Lower leg skin (tissue), 4 donors: ENCODE results near the gene ITGA6. TPM values are rescaled to one million over a fixed set of nuclear protein-coding genes. Genes with fewer than 3 reads are reported as not detected.

Experiments
- DNase-seq, 2 donors: peaks; one replicate each; pipeline ENCODE4 v3.0.0-alpha.2; 2019; ENCODE audit warnings: low spot score in 2 of 2
- H3K4me3 ChIP-seq: fragments of 200-600 bp; sonication (generic); 2 replicates; pipeline ENCODE4 v1.5.1; 2017; ENCODE audit warnings: mild to moderate bottlenecking, low read depth; ENCODE audit not compliant: poor library complexity, severe bottlenecking
- POLR2A ChIP-seq, 2 donors: fragments of 450-650 bp; IDR thresholded peaks; one replicate each; pipeline ENCODE4 v1.6.1; 2016 to 2017; ENCODE audit warnings: antibody characterized with exemption in 2 of 2, mild to moderate bottlenecking in 1 of 2, moderate library complexity in 1 of 2
- WGBS, 2 donors: methylation state at CpG; one replicate each; pipeline ENCODE4 v1.1.5; 2018; 5-methylcytosine and 5-hydroxymethylcytosine counted together
- intact Hi-C: fragments of 100-400 bp; cut with DNase I; formaldehyde crosslinking; loops from one replicate; pipeline ENCODE4 v1.15.0; 2023; ENCODE audit warnings: low total_unique reads
- total RNA-seq, 4 donors: library from RNA; depleted of rRNA; stranded (reverse); fragments of >200 nt; gene quantifications; one replicate each; pipeline ENCODE4 v1.1.0, GENCODE V29; 2016
- TF ChIP-seq, protein P1 (sequence below), 3 donors: fragments of 450-650 bp; IDR thresholded peaks; one replicate each; pipeline ENCODE4 v1.5.1; 2016; ENCODE audit warnings: antibody characterized with exemption in 3 of 3, mild to moderate bottlenecking in 3 of 3, moderate library complexity in 2 of 3

ITGA6 gene
- total RNA-seq, 4 donors from 2014 or later = 93.3 to 153 (median 128) TPM

DNA sequence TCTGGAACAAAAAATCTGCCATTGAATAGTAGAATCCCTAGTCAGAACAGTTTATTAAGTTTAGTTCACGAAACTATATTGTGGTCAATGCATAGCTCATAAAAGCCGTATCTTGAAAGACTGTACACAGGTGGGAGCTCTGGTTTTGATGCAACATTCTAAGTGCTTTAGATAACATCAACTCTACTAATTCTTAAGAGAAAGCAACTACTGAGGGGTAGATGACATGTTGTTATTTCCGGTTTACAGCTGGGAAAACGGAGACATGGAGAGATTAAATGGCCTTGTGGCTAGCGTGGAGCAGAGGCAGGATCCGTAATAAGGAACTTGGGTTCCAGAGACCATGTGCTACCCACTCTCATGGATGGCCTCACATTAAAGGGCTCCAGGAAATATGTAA lies 4.2 kb upstream of the ITGA6 start:
- TF ChIP-seq, protein P1, sequence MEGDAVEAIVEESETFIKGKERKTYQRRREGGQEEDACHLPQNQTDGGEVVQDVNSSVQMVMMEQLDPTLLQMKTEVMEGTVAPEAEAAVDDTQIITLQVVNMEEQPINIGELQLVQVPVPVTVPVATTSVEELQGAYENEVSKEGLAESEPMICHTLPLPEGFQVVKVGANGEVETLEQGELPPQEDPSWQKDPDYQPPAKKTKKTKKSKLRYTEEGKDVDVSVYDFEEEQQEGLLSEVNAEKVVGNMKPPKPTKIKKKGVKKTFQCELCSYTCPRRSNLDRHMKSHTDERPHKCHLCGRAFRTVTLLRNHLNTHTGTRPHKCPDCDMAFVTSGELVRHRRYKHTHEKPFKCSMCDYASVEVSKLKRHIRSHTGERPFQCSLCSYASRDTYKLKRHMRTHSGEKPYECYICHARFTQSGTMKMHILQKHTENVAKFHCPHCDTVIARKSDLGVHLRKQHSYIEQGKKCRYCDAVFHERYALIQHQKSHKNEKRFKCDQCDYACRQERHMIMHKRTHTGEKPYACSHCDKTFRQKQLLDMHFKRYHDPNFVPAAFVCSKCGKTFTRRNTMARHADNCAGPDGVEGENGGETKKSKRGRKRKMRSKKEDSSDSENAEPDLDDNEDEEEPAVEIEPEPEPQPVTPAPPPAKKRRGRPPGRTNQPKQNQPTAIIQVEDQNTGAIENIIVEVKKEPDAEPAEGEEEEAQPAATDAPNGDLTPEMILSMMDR (IDR thresholded peaks at IDR 0.05) = no peak
- no peak for TF ChIP-seq POLR2A (IDR thresholded peaks at IDR 0.05)
- H3K4me3 ChIP-seq = no peak overlapping the region
- no peak for DNase-seq
- 87 to 92% methylated on average over 6 of the region's 6 CpGs for WGBS, 2 donors
- intact Hi-C loops = no loop called here

DNA sequence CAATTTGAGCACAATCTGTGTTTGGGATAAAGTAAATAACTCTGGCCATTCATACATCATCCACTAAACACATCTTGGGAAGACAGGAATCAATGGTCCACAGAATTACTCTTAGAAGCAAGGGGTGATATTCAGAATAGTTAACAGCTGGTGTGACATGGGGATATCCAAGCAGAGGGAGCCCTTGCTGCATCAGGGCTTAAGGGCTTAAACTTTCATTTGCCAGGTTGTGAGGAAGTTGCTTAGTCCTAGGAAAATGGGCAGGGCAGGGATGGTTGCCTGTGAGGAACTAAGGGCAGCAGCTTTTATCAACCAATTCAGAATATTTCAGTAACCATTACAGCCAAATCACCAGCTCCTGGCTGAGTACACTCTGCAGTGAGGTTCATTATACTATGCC lies 2.0 kb upstream of the ITGA6 start:
- TF ChIP-seq, protein P1 (IDR thresholded peaks at IDR 0.05) = no peak
- no peak for TF ChIP-seq POLR2A (IDR thresholded peaks at IDR 0.05)
- H3K4me3 ChIP-seq = no peak overlapping the region
- intact Hi-C loops = no loop called here
- no peak for DNase-seq

DNA sequence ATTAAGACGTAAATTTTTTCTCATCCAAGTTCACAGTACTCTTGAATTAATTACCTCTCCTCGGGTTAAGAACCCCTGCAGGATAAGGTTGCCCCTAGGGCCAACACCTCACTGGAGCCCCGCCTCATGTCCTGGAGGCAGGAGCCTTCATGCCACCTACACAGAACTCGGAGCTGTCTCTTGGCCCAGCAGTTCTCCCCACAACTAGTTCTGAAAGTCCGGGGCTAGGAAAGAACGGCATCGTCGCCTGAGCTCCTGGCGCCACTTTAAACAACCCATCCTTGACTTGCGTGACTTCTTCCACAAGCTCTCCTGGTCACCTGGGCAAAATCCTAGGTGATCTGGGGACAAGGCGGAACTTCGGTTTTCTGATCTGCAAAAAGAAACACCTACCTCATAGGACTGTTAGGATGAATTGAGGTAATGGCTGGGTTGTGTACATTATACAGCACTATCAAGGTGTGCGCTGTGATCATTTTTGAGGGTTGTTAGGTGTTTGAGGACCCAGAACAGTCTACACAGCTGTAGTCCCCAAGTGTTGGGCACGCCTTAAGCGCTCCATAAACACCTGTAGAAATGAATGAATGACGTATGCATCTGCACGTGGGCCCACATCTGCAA lies 641 bp upstream of the ITGA6 start:
- DNase-seq = no peak
- no peak for TF ChIP-seq POLR2A (IDR thresholded peaks at IDR 0.05)
- TF ChIP-seq, protein P1 (IDR thresholded peaks at IDR 0.05) = no peak
- 57 to 64% methylated on average over 17 of the region's 17 CpGs for WGBS, 2 donors
- peak overlapping the region; percentile 70 for H3K4me3 ChIP-seq
- intact Hi-C loops = no loop called here

DNA sequence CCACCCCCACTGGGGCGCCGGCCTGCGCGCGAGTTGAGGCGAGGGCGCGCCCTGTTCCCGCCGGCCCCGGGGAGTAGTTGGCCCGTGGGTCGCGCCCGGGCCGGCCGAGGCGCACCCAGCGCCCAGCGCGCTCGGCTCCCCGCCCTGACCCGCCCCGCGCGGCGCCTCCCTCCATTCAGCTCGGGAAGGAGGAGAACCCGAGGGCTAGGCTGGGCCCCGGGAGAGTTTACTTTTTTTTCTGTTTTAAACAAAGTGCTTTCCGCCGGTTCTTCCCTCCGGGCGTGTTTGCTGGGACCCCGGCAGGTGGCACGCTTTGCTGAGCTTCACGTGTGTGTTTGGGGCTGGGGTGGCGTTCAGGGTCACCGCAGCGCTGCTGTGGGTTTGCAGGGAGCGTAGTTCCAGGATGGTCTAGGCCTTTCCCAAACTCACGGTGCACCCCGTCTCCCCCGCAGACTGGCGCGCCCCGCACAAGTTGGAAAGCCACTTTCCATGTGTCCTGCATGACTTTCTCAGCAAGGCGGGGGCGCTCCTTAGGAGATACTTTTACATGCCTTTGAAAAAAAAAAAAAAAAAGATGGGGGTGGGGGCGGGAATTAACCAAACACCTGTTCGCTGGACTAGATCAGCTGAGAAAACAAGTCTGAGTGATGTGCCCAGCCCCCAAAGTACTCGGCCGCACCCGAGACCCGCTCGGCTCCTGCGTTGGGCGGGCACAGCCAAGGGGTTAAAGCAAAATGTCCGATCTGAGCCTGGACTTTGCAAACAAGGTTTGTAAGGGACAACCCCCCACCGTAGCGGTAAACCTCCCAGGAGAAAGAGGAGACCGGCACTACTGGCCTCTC lies 825 bp downstream of the ITGA6 start:
- TF ChIP-seq, protein P1 (IDR thresholded peaks at IDR 0.05) = no peak
- TF ChIP-seq POLR2A (IDR thresholded peaks at IDR 0.05) = no peak
- 4 to 5% methylated on average over 44 to 47 of the region's 63 CpGs for WGBS, 2 donors
- intact Hi-C loops = no loop called here
- H3K4me3 ChIP-seq = peak overlapping the region; percentile 70
- DNase-seq = no peak

DNA sequence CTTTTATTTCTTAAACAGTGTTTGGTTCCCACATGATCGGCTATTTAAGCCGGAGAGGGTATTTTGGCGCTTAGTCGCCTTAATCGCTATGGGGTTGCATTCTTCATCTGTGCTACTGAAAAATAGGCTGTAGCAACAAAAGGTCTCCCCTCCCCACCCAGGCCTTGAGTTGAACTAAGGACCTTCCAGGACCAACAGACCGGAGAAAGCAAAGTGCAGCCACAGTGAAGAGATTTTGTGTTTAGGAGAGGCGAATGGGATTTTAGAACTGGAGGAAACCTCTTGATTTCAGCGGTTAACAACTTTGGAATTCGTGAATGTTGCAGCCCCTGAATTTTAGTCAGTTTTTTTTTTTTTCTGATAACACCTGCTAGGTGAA lies 1.4 kb downstream of the ITGA6 start:
- no peak for DNase-seq
- 17 to 22% methylated on average over 9 of the region's 9 CpGs for WGBS, 2 donors
- TF ChIP-seq, protein P1 (IDR thresholded peaks at IDR 0.05) = no peak
- TF ChIP-seq POLR2A (IDR thresholded peaks at IDR 0.05) = no peak
- peak overlapping the region; percentile 70 for H3K4me3 ChIP-seq
- intact Hi-C loops = no loop called here
